NCI-H1105 treated with DMSO at 0.1 percent for 48 hours (cell line): ENCODE results near the gene COL4A4.
A peak's percentile ranks its signal among the peaks of the same experiment; 100 is the strongest.

ENCODE experiments used
- DNase-seq: peaks from one replicate; lab custom pipeline; 2025; lab: John Stamatoyannopoulos, UW

Gene COL4A4

GRCh38 chr2:227161947-227162346, 2.1 kb downstream of the COL4A4 start:
- no peak for DNase-seq

GRCh38 chr2:227160164-227160563, 3.8 kb downstream of the COL4A4 start:
- no peak for DNase-seq

GRCh38 chr2:227154986-227155774, 8.8 kb downstream of the COL4A4 start:
- no peak for DNase-seq

- DNase-seq: no peak
These were observed 10.1 kb downstream of the COL4A4 start for GRCh38 chr2:227153758-227154486.

- DNase-seq: no peak
These were observed 10.7 kb downstream of the COL4A4 start for GRCh38 chr2:227153307-227153706.

GRCh38 chr2:227152093-227152766, 11.8 kb downstream of the COL4A4 start:
- DNase-seq: no peak

GRCh38 chr2:227150222-227150936, 13.6 kb downstream of the COL4A4 start:
- DNase-seq: no peak

- DNase-seq: no peak
These were observed 15.9 kb downstream of the COL4A4 start for GRCh38 chr2:227148106-227148505.

GRCh38 chr2:227147023-227147422, 17.0 kb downstream of the COL4A4 start:
- DNase-seq: no peak

- DNase-seq: no peak
These were observed 17.5 kb downstream of the COL4A4 start for GRCh38 chr2:227146456-227146855.

GRCh38 chr2:227143895-227144294, 20.1 kb downstream of the COL4A4 start:
- DNase-seq: no peak

- no peak for DNase-seq
These were observed 22.7 kb downstream of the COL4A4 start for GRCh38 chr2:227141301-227141700.

- no peak for DNase-seq
These were observed 29.4 kb downstream of the COL4A4 start for GRCh38 chr2:227134591-227134990.

GRCh38 chr2:227132986-227133385, 31.0 kb downstream of the COL4A4 start:
- no peak for DNase-seq

GRCh38 chr2:227130636-227131035, 33.4 kb downstream of the COL4A4 start:
- DNase-seq: no peak

- peak; percentile 49 for DNase-seq
These were observed 36.8 kb downstream of the COL4A4 start for GRCh38 chr2:227127201-227127600.

GRCh38 chr2:227125506-227125905, 38.5 kb downstream of the COL4A4 start:
- DNase-seq: no peak

GRCh38 chr2:227124811-227125210, 39.2 kb downstream of the COL4A4 start:
- peak; percentile 67 for DNase-seq

GRCh38 chr2:227123697-227124096, 40.3 kb downstream of the COL4A4 start:
- no peak for DNase-seq

GRCh38 chr2:227118353-227118752, 45.7 kb downstream of the COL4A4 start:
- no peak for DNase-seq

GRCh38 chr2:227117852-227118251, 46.2 kb downstream of the COL4A4 start:
- no peak for DNase-seq

GRCh38 chr2:227117027-227117426, 47.0 kb downstream of the COL4A4 start:
- no peak for DNase-seq
